ENCODE measurements around the gene ETV3.
"Not testable (repeated sequence)": the region's sequence is repeated elsewhere in the genome, so short reads cannot be mapped to it uniquely, and the experiment has no call there.

ETV3 gene

DNA sequence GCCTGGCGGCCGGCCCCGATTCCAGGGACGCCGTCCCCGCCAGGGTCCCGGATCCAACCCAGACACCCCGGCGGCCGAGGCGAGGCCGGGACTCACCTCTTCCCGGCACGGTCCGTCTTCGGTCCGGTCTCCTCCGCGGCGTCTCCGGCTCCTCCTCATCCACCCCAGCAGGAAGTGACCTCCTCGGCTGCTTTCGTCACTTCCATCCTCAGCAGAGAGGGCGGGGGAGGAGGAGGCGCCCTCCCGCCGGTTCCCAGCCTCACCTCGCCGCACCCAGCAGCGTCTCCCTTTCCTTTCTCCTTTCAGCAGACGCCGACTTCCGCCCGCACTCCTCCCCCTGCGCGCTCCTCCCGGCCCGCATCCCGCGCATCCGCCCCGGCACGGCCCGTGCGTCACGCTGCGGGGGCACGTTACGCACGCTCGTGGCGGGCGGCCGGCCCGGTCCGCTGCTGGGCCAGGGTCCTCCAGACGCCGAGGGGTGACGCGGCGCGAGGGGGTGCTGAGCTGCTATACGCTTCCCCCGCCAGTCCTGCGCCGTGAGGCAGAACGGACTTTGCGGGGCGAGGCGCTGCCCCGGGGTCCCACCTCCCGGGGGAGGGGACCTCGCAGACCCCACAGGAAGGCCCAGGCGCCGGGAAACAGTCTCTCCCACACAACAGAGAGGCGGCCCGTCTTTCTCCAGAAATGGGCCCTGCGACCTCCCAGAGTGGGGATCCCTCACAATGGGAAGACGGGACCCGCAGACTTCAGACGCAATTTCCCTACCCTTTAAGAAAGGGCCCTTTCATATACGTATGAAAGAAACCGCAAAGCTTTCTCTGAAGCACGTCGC lies at the start of gene ETV3:
Gene ETV3 (minus strand): TSS at position 176 of the 832 bp plus-strand sequence. CDS start 2,043 bp downstream, outside the sequence.
- DNase-seq = peak; percentile 89

DNA sequence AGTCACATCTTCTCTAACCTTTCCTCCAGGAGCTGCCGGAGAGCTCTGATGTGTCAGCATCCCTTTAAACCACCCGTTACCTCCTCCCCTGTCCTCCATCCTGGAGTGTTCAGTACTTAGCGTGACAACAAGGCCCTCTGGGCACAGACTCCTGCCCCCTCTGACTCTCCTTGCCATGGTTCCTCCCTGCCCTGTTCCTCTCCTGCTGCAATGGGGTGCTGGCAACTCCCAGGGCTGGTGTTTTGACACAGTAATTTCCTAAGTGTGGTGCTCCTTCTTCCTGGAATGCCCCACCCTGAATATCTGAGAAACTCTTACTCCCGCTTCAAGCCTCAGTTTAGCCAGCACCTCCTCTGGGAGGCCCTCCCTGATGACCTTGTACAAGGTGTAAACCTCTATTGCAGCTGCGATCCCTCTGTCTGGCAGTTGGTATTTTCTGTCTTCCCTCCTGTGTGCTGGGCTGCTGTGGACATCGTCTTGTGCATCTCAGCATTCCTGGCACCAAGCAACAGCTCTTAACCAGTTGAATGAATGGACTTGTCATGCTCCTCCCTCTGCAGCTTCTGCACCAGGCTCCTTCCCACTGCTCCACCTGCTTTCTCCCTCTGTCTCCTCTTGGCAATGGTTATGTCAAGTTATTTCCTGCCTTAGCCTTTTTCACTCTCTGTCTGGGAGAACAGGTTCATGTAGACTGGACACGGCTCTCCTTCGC lies 48.2 kb upstream of the ETV3 start:
- no peak for DNase-seq

DNA sequence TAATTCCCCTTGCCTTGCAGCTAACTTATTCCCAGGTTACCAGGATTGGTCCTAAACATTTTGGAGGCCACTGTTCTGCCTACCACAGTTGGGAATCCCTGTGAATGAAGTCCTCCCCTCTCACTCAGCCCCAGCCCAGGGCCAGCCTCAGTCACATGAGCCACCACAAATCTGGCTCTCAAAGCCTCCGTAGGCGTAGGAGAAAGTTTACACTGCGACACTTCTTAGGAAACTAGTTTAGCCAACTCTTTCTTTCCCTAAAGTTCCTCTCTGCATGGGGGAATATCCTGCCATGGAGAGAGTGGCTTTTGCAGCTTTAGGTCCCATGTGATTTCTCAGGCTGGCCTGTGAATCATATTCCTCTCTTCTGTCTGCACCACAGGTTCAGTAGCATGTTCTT lies 45.7 kb upstream of the ETV3 start:
- no peak for DNase-seq

DNA sequence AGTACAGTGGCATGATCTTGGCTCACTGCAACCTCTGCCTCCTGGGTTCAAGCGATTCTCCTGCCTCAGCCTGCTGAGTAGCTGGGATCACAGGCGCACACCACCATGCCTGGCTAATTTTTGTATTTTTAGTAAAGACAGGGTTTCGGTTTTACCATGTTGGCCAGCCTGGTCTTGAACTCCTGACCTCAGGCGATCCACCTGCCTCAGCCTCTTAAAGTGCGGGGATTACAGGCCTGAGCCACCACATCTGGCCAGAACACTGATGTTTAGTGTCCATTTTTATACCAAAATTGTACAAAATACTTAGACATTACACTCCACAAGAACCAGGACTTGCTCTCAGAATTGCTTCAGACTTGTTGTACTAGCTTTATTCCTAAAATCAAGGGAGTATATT lies 44.2 kb upstream of the ETV3 start:
- DNase-seq = not testable (repeated sequence)

DNA sequence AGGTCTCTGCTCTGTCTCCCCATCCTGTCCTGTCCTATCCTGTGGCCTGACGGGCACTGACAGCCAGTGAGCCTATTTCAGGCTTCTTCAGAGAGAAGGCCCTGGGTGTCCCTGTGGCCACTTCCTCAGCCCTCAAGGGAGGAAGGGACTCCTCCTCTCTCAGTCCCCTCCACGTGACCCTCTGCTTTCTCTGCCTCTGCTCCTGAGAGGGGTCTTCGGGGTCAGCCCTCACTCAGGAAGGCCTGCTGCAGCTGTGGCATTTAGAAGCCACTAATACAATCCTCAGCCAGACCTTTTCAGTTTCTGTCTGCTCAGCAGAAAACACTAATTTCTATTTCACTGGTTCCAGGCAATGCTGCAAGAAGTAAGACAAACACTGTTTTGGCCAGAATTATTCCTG lies 43.6 kb upstream of the ETV3 start:
- no peak for DNase-seq

DNA sequence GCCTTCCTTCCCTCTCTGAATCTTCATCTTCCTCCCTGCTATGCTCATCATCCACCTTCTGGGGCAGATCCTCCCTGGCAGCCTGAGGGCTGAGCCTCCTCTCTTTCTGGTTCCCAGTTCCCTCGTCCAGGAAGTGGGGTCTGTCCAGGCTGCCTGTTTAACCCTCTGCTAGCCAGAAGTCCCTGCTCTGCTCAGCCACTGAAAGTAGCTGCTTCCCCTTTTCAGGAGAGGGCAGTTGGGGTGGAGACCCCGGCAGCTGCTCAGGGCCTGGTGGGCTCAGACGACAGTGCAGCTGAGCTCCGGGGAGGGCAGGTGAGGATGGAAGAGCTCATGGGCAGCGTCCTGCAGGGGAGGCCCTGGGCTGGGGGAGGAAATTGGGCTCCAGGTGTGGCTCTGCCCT lies 43.1 kb upstream of the ETV3 start:
- DNase-seq = no peak

DNA sequence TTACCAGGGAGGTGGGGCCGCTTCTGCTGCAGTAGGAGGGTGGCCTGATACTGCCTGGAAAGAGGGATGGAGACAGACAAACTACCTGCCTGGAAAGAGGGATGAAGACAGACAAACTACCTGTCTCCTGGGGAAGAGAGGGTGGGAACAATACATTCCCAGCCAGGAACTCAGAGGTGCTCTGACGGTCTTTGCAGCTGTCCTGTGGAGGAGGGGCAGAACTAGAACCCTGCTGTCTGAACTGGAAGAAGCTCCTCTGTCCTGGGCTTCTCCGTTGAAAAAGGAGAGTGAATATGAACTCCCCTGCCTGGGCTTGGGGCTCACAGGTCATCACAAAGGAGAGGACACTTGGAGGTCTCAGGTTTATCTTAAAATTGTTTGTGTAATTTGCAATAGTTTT lies 40.3 kb upstream of the ETV3 start:
- no peak for DNase-seq

DNA sequence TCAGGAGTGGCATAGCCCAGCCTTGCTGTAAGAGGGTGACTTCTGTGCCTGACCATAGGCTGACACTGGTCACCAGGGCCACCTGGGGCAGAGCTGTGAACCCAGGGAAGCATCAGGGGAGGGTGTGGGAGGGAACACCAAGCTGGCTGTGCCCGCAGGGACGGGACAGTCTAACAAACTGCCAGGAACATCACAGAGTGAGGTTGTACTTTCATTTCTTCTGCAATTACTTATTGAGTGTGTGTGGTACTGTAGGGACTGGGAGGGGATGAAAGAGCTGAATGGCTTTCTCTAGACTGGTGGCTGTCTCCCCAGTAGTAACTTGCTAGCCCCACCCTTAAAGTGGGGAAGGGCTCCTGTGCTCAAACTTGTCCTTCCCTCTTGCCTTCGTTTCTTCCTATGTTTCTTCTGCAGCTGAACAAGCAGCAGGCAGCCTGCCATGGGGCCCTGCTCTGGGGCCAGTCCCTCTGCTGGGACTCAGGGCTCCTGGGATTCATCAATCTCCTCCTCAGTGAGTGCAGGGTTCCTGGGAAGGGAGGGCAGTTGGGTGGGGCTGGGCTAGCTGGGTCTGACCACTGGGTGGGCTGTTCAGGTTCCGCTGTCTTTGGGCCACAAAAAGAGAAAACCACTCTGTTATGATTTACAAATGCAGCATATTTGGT lies 39.7 kb upstream of the ETV3 start:
- DNase-seq = no peak

DNA sequence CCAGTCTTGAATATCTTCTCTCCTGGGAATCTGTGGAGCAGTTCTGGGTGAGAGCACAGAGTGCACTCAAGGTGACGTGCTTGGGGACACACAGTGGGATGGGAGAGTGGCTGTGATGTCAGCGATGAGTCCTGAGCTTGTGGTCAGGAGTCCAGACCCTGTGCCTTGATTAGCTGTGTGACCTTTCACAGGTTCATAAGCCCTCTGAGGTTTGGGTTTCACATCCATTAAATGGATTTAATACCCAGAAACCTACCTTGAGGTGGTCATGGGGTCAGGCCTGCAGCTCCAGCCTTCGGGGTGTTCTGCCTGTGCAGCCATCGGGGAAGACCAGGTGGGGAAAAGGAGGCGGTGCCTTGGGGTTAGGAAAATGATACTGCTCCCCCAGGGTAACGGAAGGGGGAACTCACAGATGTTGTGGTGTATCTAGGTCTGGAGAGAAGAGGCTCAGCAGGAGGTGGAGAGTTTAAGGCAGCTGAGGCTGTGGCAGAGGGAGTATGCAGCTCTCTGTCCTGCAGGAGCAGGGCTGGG lies 38.5 kb upstream of the ETV3 start:
- DNase-seq = no peak

DNA sequence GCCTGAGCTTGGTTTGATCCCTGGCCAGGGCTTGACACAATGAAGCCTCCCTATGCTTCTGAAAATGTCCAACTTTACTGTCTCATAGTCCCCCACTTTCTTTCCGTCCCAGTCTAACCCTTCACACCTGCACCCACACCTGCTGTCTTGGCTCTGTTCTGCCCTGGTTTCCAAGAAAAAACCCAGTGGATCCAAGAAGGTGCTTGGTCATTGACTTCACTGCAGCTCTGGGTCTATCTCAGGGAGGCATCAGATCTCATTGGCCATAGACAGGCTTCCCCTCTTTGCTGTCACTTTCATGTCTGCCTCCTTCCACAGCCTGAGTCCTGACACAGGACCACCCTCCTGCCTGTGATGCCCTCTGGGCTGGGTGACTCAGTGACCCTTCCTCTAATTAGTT lies 37.8 kb upstream of the ETV3 start:
- no peak for DNase-seq

DNA sequence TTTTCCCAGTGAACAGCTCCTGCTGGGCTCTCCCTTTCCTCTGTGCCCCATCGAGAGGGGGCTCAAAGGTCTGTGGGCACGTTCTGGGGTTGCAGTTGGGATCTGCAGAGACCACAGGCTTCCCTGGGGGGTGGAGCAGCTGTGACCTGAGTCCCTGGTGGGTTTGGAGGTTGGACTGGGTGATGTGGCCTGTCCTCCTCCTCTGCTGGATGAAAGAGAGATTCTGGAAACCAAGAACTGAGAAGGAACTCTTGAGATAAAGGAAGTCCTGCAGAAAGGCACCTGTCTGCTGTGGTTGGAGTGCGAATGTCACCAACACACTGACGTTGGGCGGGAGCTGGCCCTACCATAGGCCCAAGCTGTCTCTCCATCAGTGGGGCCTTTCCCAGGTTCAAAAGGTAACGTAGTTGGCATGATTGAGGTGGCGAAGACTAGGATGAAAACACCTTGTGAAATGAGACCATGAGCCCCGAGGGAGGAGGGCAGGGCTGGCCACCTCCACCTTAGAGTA lies 35.8 kb upstream of the ETV3 start:
- DNase-seq = no peak

DNA sequence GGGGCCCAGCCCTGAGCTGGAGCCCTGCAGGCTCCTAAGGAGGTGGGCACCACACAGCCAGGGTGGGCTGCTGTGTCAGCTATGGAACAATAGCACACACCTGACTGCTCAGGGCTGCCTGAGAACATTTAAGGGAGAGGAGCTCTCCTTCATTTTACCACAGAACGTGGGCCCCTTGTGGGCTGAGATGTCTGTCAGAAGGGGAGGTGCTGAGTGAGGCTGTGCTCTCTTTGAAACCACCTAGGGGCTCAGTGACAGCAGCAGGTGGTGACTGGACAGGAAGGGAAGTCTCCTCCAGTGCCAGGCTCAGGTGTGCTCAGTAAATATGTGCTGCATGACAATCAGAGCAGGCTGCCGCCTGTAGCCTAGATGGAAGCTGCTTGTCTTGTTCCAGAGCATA lies 35.0 kb upstream of the ETV3 start:
- DNase-seq = not testable (repeated sequence)

DNA sequence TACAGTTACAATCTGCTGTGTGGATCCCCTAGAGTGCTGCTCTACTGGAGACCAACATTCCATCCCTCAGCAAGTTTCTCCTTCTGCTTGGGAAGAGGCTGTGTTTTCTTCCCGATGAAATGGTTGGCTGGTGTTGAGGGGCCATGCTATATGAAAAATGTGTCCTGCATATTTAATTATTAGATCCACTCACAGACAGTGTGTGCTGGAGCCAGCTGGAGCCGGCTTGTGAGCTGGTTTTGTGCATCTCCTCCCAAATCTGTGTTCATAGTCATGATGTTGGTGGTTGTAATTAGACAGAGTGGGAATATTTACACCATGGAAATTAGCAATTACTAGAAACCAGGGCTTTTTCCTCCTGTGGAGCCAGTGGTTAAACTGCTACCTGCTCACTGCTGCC lies 34.4 kb upstream of the ETV3 start:
- not testable (repeated sequence) for DNase-seq

DNA sequence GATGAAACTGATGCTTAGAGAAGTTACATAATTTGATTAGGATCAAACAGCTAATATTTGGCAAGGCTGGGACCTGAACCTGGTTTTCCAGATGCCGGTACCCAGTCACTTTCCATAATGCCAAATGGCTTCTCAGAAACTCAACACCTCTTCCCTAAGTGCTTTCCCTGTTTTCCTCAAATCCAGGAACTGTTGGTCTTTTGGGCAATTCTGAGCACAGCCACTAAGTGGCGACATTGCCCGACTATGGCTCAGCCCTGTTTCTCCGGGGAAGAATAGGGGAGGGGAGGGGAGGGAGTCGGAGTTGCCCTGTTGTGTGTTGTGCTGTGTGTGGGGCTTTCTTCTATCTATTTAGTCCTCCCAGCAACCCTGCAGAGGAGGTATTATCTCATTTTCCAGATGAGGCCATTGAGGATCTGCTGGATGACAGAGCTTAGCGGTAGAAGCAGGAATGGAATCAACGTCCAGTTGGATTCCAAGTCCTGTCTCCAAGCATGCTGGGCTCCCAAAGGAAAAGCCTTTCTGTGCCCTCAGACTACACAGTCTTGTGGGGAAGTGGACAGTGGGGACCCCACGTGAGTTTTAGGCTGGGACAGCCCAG lies 33.8 kb upstream of the ETV3 start:
- peak; percentile 13 for DNase-seq

DNA sequence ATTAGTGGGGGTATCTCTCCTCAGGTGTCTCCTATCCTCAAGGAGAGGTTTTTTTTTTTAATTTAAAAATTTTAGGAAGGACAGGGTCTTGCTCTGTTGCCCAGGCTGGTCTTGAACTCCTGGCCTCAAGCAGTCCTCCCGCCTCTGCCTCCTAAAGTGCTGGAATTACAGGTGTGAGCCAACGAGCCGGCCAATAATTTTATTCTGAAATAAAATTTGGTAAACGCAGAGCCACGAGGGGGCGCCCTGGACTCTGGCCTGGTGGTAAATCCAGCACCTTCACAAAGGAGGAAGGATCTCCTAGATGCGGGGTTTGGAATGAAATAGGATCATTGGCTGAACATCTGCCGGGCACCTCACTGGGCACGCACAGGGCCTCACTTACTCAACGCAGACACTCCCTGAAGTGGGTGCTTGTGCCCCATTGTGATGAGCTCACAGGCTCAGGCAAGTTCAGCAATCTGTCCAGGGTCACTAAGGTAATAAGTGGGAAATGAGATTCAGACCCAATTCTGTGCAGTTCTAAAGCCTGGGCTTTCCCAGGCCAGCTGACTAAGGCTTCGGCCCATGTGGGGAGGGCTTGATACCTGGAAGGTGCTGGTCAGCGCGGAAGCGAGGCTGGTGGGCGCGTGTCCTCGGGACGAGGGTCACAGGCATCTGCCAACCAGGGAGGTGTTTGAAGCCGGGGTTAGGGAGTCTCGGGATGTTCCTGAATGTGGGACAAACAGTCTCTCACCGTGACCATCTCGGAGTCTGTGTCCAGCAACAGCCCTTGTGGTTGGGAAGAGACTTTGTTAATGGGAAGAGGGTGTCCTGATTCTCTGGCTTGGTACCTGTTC lies 32.7 kb upstream of the ETV3 start:
- no peak for DNase-seq

DNA sequence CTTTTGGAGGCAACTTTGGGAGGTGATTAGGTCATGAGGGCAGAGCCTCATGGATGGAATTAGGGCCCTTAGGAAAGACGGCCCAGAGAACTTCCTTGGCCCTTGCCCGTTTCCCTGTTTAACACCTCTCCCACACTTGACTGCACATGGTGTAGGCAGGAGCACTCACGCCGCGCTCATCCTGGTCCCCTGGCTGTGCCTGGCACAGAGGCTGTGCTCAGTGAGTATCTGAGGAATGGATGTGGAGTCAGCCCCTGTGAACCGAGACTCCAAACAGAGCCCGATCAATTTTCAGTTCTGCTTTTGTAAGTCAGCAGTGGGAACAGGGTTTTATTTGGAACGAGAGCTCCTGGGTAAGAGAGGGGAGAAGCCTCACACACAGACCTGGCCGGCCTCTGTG lies 29.8 kb upstream of the ETV3 start:
- no peak for DNase-seq

DNA sequence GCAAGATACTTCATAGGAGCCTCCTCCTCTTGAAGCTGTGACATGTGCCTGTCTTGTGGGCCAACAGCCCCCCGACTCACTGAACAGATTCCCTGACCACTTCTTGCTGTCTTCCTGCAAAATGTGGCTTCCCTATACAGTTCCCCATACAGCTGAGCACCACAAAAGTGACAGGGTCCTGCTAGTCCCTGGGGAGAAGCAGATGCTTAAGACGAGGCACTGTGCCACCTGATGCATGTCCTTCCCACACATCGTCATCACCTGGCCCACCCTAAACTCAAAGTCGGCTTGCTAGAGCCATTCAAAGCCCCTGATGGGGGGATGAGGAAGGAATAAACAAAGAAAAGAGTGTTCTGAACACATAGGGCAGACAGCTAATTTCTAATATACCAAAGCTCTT lies 29.2 kb upstream of the ETV3 start:
- DNase-seq = no peak

DNA sequence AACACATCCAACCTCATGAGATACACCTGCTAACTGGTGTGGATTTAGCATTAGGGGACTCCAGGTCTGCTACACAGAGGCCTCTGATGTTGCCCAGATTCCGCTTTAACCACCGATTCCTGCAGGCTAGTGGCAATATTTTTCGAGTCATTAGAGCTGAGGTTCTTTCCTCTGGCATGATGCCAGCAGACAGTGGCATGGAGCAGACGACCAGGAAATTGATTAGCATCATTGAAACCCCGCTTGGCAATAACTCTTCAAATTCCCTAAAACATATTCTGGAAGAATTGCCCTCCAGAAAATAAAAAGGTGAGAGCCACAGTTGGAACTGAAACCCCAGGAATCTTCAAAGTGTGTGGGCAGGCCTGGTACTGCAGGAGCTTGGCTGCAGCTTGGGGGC lies 28.4 kb upstream of the ETV3 start:
- DNase-seq = no peak

DNA sequence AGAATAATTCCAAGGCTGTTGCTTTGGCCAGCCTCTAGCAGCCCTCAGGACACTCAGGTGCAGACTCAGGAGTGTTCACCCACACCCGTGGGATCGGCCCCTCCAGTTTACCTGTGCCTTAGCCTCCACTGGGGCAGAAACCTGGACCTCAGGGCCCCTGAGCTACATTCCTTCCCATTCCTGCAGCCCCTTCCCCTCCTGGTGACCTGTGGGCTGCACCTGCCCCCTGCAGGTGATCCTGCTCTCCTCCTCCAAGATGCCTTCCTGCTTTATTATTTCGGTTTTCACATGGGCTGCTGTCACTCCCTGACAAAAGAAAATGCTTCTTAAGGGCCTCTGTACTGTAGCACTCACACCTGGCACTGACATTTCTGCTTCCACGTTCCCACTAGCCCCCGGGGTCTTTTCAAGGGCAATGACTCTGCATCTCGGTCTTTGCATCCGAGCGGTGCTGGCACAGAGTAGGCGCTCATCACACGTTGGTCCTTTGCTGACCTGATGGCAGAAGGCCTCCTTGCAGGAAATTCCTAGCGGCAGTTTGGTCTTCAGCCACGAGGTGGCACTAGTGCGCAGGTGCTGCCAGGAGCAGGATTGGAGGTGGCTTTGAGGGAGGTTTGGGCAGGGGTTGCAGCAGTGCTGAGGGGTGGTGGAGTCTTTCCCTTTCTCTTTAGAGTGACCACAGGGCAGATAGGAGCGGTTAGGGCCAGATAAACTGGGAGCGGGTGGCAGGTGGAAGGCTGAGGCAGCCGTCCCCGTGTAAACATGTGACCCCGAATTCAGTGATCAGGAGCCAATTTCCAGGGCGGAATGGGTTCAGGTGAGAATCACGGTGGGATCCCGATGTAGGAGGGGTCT lies 25.3 kb upstream of the ETV3 start:
- DNase-seq = peak; percentile 80

DNA sequence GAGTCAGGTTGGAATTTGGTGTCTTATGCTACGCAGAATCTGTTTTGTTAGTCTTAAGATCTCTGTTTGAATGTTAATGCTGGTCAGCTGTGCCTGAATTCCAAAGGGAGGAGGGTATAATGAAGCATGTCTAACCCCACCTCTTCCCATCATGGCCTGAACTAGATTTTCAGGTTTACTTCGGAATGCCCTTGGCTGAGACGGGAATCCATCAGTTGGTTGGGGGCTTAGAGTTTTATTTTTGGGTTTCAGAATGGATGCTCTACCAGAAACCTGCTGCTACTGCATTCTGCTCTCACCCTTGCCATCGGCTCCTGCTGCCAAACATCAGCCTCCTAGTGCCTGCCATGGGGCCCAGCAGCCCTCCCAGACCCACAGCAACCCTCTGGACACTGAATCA lies 24.1 kb upstream of the ETV3 start:
- DNase-seq = no peak

DNA sequence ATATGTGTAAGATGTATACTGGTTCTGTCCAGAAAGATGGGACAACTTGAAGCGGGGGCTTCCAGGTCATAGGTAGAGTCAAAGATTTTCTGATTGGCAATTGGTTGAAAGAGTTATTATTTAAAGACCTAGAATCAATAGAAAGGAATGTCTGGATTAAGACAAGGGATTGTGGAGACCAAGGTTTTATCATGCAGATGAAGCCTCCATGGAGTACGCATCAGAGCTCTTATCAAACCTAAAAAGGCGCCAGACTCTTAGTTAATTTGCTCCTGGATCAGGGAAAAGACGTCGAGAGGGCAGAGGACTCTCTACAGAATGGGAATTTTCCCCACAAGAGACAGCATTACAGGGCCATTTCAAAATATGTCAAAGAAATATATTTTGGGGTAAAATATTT lies 23.7 kb upstream of the ETV3 start:
- DNase-seq = no peak
